ENCODE results near the gene VAC14. TPM values are rescaled to one million over a fixed set of nuclear protein-coding genes. Genes with fewer than 3 reads are reported as not detected.

VAC14 gene
- polyA plus RNA-seq, 3 donors: 20.7 to 49.4 (median 31.1) TPM

- intact Hi-C loops (cut with micrococcal nuclease): no loop called here
- Histone ChIP-seq H3K4me3 (replicated peaks in 1 of 3; ENCODE audit: low read depth in 2 of 3, low read length in 3 of 3) (no peak overlapping the region), H3K36me3 (replicated peaks in 1 of 2; ENCODE audit: control insufficient read depth in 1 of 2, insufficient read depth in 2 of 2, low read length in 2 of 2) (no peaks in the 10 kb centered on the region), H3K4me1 (ENCODE audit: control insufficient read depth in 1 of 2, insufficient read depth in 2 of 2, low read length in 2 of 2) (no peaks in the 10 kb centered on the region), H4K20me1 (ENCODE audit: insufficient read depth, low read length) (no peaks in the 10 kb centered on the region), H3K4me2 (replicated peaks; ENCODE audit: extremely low read depth, low read length, poor library complexity, severe bottlenecking) (no peak overlapping the region), H3K27me3 (ENCODE audit: control insufficient read depth in 2 of 2, insufficient read depth in 2 of 2, low read length in 2 of 2) (no peaks in the 10 kb centered on the region), H3K79me2 (ENCODE audit: insufficient read depth, low read length) (no peaks in the 10 kb centered on the region), H3K9me3 (replicated peaks in 1 of 2; ENCODE audit: control insufficient read depth in 1 of 2, insufficient read depth in 1 of 2, low read length in 2 of 2) (no peaks in the 10 kb centered on the region), H3K27ac (ENCODE audit: low read depth in 1 of 2, low read length in 2 of 2) (no peak overlapping the region), H2AFZ (ENCODE audit: insufficient read depth, low read depth, low read length, poor library complexity, severe bottlenecking) (no peak overlapping the region), H3K9ac (ENCODE audit: insufficient read depth, low read length, poor library complexity, severe bottlenecking) (no peak overlapping the region)
- DNase-seq: no peak
- Mint-ChIP-seq H3K4me3 (no peak overlapping the region), H3K4me1 (no peaks in the 10 kb centered on the region), H3K36me3 (peaks cover 4 to 10% of the 10 kb centered on the region in 2 donors), H3K27ac (no peak overlapping the region), H3K27me3 (ENCODE audit: low read depth in 3 of 3) (peaks cover 1 to 3% (median 2%) of the 10 kb centered on the region in 3 donors), H3K9me3 (peaks cover 0 to under 1% (median 0%) of the 10 kb centered on the region in 7 donors)
- WGBS (ENCODE audit: insufficient coverage): 97% methylated on average over 51 of the region's 56 CpGs
- no peak for TF ChIP-seq CTCF (IDR thresholded peaks at IDR 0.05)
These were observed 137.2 kb downstream of the VAC14 start for GRCh38 chr16:70663524-70664324.

- Mint-ChIP-seq H3K9me3 (no peaks in the 10 kb centered on the region), H3K4me1 (no peaks in the 10 kb centered on the region), H3K36me3 (peaks cover 4 to 10% of the 10 kb centered on the region in 2 donors), H3K27ac (no peak overlapping the region), H3K4me3 (no peak overlapping the region), H3K27me3 (ENCODE audit: low read depth in 3 of 3) (peaks cover 1 to 3% (median 2%) of the 10 kb centered on the region in 3 donors)
- Histone ChIP-seq H3K79me2 (ENCODE audit: insufficient read depth, low read length) (no peaks in the 10 kb centered on the region), H4K20me1 (ENCODE audit: insufficient read depth, low read length) (no peaks in the 10 kb centered on the region), H3K4me2 (replicated peaks; ENCODE audit: extremely low read depth, low read length, poor library complexity, severe bottlenecking) (no peak overlapping the region), H3K9me3 (replicated peaks in 1 of 2; ENCODE audit: control insufficient read depth in 1 of 2, insufficient read depth in 1 of 2, low read length in 2 of 2) (no peaks in the 10 kb centered on the region), H3K36me3 (replicated peaks in 1 of 2; ENCODE audit: control insufficient read depth in 1 of 2, insufficient read depth in 2 of 2, low read length in 2 of 2) (no peaks in the 10 kb centered on the region), H3K27me3 (ENCODE audit: control insufficient read depth in 2 of 2, insufficient read depth in 2 of 2, low read length in 2 of 2) (no peaks in the 10 kb centered on the region), H2AFZ (ENCODE audit: insufficient read depth, low read depth, low read length, poor library complexity, severe bottlenecking) (no peak overlapping the region), H3K4me1 (ENCODE audit: control insufficient read depth in 1 of 2, insufficient read depth in 2 of 2, low read length in 2 of 2) (no peaks in the 10 kb centered on the region), H3K4me3 (replicated peaks in 1 of 3; ENCODE audit: low read depth in 2 of 3, low read length in 3 of 3) (no peak overlapping the region), H3K9ac (ENCODE audit: insufficient read depth, low read length, poor library complexity, severe bottlenecking) (no peak overlapping the region), H3K27ac (ENCODE audit: low read depth in 1 of 2, low read length in 2 of 2) (no peak overlapping the region)
- DNase-seq: no peak
- TF ChIP-seq CTCF (IDR thresholded peaks at IDR 0.05): no peak
- WGBS (ENCODE audit: insufficient coverage): 85% methylated on average over 6 of the region's 13 CpGs
- intact Hi-C loops (cut with micrococcal nuclease): no loop called here
These were observed 137.9 kb downstream of the VAC14 start for GRCh38 chr16:70662991-70663523.
